HG02571 (cell line): ENCODE data around the gene NELFA.

Source experiments
- ATAC-seq: cut with Tn5 transposase; IDR thresholded peaks from one replicate; pipeline ENCODE4 v1.9.1; 2021; ENCODE audit warnings: mild to moderate bottlenecking, moderate library complexity; ENCODE audit not compliant: unreplicated experiment

The NELFA gene

GRCh38 chr4:1983053-1983845 is 25.5 kb downstream of the NELFA start:
- no peak for ATAC-seq

- no peak for ATAC-seq
Observed at GRCh38 chr4:1982124-1983052, 26.4 kb downstream of the NELFA start.

- no peak for ATAC-seq
Observed at GRCh38 chr4:1981251-1982058, 27.3 kb downstream of the NELFA start.

GRCh38 chr4:1980561-1981041 is 28.2 kb downstream of the NELFA start:
- ATAC-seq: no peak

GRCh38 chr4:1979477-1980196 is 29.1 kb downstream of the NELFA start:
- ATAC-seq: no peak

GRCh38 chr4:1978741-1979476 is 29.9 kb downstream of the NELFA start:
- ATAC-seq: no peak

- ATAC-seq: no peak
Observed at GRCh38 chr4:1978226-1978625, 30.5 kb downstream of the NELFA start.

- ATAC-seq: no peak
Observed at GRCh38 chr4:1976416-1977352, 32.1 kb downstream of the NELFA start.

GRCh38 chr4:1975880-1976279 is 32.9 kb downstream of the NELFA start:
- no peak for ATAC-seq

- ATAC-seq: no peak
Observed at GRCh38 chr4:1975391-1975801, 33.4 kb downstream of the NELFA start.

- no peak for ATAC-seq
Observed at GRCh38 chr4:1974840-1975239, 33.9 kb downstream of the NELFA start.

GRCh38 chr4:1973661-1974060 is 35.1 kb downstream of the NELFA start:
- no peak for ATAC-seq

GRCh38 chr4:1973218-1973617 is 35.6 kb downstream of the NELFA start:
- ATAC-seq: no peak

GRCh38 chr4:1972414-1972813 is 36.4 kb downstream of the NELFA start:
- no peak for ATAC-seq

GRCh38 chr4:1971456-1972200 is 37.1 kb downstream of the NELFA start:
- ATAC-seq: no peak

- no peak for ATAC-seq
Observed at GRCh38 chr4:1970926-1971325, 37.8 kb downstream of the NELFA start.

GRCh38 chr4:1969928-1970723 is 38.6 kb downstream of the NELFA start:
- no peak for ATAC-seq
